ENCODE results near the gene TAS2R13.

Gene TAS2R13

GRCh38 chr12:10867381-10867780, 42.0 kb downstream of the TAS2R13 start:
- DNase-seq (ENCODE audit: low spot score): no peak

GRCh38 chr12:10863512-10864218, 45.7 kb downstream of the TAS2R13 start:
- no peak for DNase-seq (ENCODE audit: low spot score)

GRCh38 chr12:10861366-10861765, 48.0 kb downstream of the TAS2R13 start:
- DNase-seq (ENCODE audit: low spot score): no peak

Data from SW480 (cell line).